ENCODE results near the gene AUP1. TPM values are rescaled to one million over a fixed set of nuclear protein-coding genes. Genes with fewer than 3 reads are reported as not detected.
"Not testable (repeated sequence)": the region's sequence is repeated elsewhere in the genome, so short reads cannot be mapped to it uniquely, and the experiment has no call there.

The AUP1 gene
- polyA plus RNA-seq, 1 donor from 2014 or later, result 153 TPM

DNA sequence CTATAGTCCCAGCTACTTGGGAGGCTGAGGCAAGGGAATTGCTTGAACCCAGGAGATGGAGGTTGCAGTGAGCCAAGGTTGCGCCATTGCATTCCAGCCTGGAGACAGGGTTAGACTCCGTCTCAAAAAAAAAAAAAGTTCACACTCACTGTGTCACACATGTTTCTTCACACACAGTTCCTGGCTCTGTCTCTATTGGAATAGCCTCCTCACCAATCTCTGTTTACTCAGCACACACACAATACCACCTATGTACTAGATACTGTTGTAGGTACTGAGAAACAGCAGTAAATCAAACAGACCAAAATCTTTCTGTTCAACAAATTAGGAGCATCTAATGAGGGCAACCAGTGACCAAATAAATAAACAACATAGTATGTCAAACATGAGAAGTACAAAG, 43.4 kb downstream of the AUP1 start:
- H3K9me3 ChIP-seq (ENCODE audit: low read length), result no peaks in the 10 kb centered on the region

DNA sequence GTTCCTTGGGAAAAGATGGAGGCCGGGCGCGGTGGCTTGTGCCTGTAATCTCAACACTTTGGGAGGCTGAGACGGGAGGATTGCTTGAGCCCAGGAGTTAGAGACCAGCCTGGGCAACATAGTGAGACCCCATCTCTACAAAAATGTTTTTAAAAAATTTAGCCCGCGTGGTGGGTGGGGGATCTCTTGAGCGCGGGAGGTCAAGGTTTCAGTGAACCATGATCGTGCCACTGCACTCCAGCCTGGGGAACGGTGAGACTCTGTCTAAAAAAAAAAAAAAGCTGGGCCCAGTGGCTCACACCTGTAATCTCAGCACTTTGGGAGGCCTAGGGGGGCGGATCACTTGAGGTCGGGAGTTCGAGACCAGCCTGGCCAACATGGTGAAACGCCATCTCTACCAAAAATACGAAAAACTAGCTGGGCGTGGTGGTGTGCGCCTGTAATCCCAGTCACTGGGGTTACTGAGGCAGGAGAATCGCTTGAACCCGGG, 45.8 kb downstream of the AUP1 start:
- H3K27ac ChIP-seq (ENCODE audit: low read length); H3K9me2 ChIP-seq (ENCODE audit: insufficient read depth, low read length); H3K36me3 ChIP-seq (ENCODE audit: insufficient read depth, low read length); H2AFZ ChIP-seq (ENCODE audit: low read depth, low read length); H3F3A ChIP-seq (ENCODE audit: insufficient read depth, low read length, poor library complexity, severe bottlenecking); H3K9me3 ChIP-seq (ENCODE audit: low read length); H3K27me3 ChIP-seq (ENCODE audit: insufficient read depth, low read depth, low read length); H4K20me1 ChIP-seq (ENCODE audit: insufficient read depth): not testable (repeated sequence)
- Histone ChIP-seq H3K79me2 (replicated peaks; ENCODE audit: insufficient read depth, low read length) (peaks cover 26% of the 10 kb centered on the region), H3K9ac (ENCODE audit: low read length) (peak overlapping the region; percentile 94), H3K4me2 (ENCODE audit: low read length) (peak overlapping the region; percentile 97), H3K4me3 (ENCODE audit: low read length) (peak overlapping the region; percentile 100)

More for the DNA sequence above, 43.4 kb downstream of the AUP1 start:
- no peak overlapping the region for H3K4me2 ChIP-seq (ENCODE audit: low read length)
- H3K79me2 ChIP-seq (replicated peaks; ENCODE audit: insufficient read depth, low read length), result peaks cover 8% of the 10 kb centered on the region
- H3K36me3 ChIP-seq (ENCODE audit: insufficient read depth, low read length), result no peaks in the 10 kb centered on the region
- H3K9ac ChIP-seq (ENCODE audit: low read length), result no peak overlapping the region
- H3F3A ChIP-seq (ENCODE audit: insufficient read depth, low read length, poor library complexity, severe bottlenecking), result no peaks in the 10 kb centered on the region
- no peak overlapping the region for H2AFZ ChIP-seq (ENCODE audit: low read depth, low read length)
- TF ChIP-seq SMC3 (conservative IDR thresholded peaks at IDR 0.05; ENCODE audit: poor library complexity) (no peak), EP300 (conservative IDR thresholded peaks at IDR 0.05; ENCODE audit: poor library complexity, severe bottlenecking) (no peak), TAF1 (IDR thresholded peaks at IDR 0.05; ENCODE audit: low read depth) (no peak), POLR2AphosphoS5 (IDR thresholded peaks at IDR 0.05) (no peak), RAD21 (conservative IDR thresholded peaks at IDR 0.05) (no peak), EZH2 (IDR thresholded peaks at IDR 0.05; ENCODE audit: borderline replicate concordance, insufficient read depth, low read length, poor library complexity, severe bottlenecking) (no peak), MXI1 (conservative IDR thresholded peaks at IDR 0.05; ENCODE audit: poor library complexity, severe bottlenecking) (no peak)
- TF ChIP-seq, protein P1, sequence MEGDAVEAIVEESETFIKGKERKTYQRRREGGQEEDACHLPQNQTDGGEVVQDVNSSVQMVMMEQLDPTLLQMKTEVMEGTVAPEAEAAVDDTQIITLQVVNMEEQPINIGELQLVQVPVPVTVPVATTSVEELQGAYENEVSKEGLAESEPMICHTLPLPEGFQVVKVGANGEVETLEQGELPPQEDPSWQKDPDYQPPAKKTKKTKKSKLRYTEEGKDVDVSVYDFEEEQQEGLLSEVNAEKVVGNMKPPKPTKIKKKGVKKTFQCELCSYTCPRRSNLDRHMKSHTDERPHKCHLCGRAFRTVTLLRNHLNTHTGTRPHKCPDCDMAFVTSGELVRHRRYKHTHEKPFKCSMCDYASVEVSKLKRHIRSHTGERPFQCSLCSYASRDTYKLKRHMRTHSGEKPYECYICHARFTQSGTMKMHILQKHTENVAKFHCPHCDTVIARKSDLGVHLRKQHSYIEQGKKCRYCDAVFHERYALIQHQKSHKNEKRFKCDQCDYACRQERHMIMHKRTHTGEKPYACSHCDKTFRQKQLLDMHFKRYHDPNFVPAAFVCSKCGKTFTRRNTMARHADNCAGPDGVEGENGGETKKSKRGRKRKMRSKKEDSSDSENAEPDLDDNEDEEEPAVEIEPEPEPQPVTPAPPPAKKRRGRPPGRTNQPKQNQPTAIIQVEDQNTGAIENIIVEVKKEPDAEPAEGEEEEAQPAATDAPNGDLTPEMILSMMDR (IDR thresholded peaks at IDR 0.05; ENCODE audit: poor library complexity, severe bottlenecking), result no peak
- TF ChIP-seq, protein P2, sequence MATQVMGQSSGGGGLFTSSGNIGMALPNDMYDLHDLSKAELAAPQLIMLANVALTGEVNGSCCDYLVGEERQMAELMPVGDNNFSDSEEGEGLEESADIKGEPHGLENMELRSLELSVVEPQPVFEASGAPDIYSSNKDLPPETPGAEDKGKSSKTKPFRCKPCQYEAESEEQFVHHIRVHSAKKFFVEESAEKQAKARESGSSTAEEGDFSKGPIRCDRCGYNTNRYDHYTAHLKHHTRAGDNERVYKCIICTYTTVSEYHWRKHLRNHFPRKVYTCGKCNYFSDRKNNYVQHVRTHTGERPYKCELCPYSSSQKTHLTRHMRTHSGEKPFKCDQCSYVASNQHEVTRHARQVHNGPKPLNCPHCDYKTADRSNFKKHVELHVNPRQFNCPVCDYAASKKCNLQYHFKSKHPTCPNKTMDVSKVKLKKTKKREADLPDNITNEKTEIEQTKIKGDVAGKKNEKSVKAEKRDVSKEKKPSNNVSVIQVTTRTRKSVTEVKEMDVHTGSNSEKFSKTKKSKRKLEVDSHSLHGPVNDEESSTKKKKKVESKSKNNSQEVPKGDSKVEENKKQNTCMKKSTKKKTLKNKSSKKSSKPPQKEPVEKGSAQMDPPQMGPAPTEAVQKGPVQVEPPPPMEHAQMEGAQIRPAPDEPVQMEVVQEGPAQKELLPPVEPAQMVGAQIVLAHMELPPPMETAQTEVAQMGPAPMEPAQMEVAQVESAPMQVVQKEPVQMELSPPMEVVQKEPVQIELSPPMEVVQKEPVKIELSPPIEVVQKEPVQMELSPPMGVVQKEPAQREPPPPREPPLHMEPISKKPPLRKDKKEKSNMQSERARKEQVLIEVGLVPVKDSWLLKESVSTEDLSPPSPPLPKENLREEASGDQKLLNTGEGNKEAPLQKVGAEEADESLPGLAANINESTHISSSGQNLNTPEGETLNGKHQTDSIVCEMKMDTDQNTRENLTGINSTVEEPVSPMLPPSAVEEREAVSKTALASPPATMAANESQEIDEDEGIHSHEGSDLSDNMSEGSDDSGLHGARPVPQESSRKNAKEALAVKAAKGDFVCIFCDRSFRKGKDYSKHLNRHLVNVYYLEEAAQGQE (IDR thresholded peaks at IDR 0.05; ENCODE audit: borderline replicate concordance), result no peak
- H3K27me3 ChIP-seq (ENCODE audit: insufficient read depth, low read depth, low read length), result no peaks in the 10 kb centered on the region
- no peaks in the 10 kb centered on the region for H4K20me1 ChIP-seq (ENCODE audit: insufficient read depth)
- H3K9me2 ChIP-seq (ENCODE audit: insufficient read depth, low read length), result no peaks in the 10 kb centered on the region
- H3K4me3 ChIP-seq (ENCODE audit: low read length), result no peak overlapping the region
- H3K27ac ChIP-seq (ENCODE audit: low read length), result no peak overlapping the region
